Measurements from ENCODE around the gene HIC1. TPM values are rescaled to one million over a fixed set of nuclear protein-coding genes. Genes with fewer than 3 reads are reported as not detected.

The HIC1 gene
- total RNA-seq, 1 donor from 2014 or later = 97.9 TPM

GRCh38 chr17:2059547-2060384 is 4.9 kb downstream of the HIC1 start:
- Mint-ChIP-seq H3K4me1 (peaks cover 54% of the 10 kb centered on the region), H3K4me3 (peak overlapping the region; percentile 62), H3K9me3 (no peaks in the 10 kb centered on the region), H3K27ac (peak overlapping the region; percentile 90), H3K27me3 (ENCODE audit: low read depth) (peaks cover 5% of the 10 kb centered on the region), H3K36me3 (peaks cover 17% of the 10 kb centered on the region)
- no peak for TF ChIP-seq CTCF (IDR thresholded peaks at IDR 0.05; ENCODE audit: unreplicated experiment)
- no peak for DNase-seq (ENCODE audit: low spot score in 2 of 2, unreplicated experiment in 2 of 2)

- Mint-ChIP-seq H3K4me3 (peak overlapping the region; percentile 39), H3K4me1 (peaks cover 59% of the 10 kb centered on the region), H3K9me3 (no peaks in the 10 kb centered on the region), H3K27me3 (ENCODE audit: low read depth) (peaks cover 5% of the 10 kb centered on the region), H3K27ac (peak overlapping the region; percentile 76), H3K36me3 (peaks cover 19% of the 10 kb centered on the region)
- DNase-seq (ENCODE audit: low spot score in 2 of 2, unreplicated experiment in 2 of 2) = no peak
- TF ChIP-seq CTCF (IDR thresholded peaks at IDR 0.05; ENCODE audit: unreplicated experiment) = no peak
Measured at GRCh38 chr17:2060385-2060658, 5.4 kb downstream of the HIC1 start.

GRCh38 chr17:2060681-2061440 is 6.0 kb downstream of the HIC1 start:
- no peak for TF ChIP-seq CTCF (IDR thresholded peaks at IDR 0.05; ENCODE audit: unreplicated experiment)

GRCh38 chr17:2061441-2061958 is 6.6 kb downstream of the HIC1 start:
- Mint-ChIP-seq H3K27ac (peak overlapping the region; percentile 76), H3K36me3 (peaks cover 19% of the 10 kb centered on the region), H3K4me3 (no peak overlapping the region), H3K9me3 (no peaks in the 10 kb centered on the region), H3K4me1 (peaks cover 68% of the 10 kb centered on the region), H3K27me3 (ENCODE audit: low read depth) (peaks cover 5% of the 10 kb centered on the region)
- DNase-seq (ENCODE audit: low spot score in 2 of 2, unreplicated experiment in 2 of 2) = no peak
- no peak for TF ChIP-seq CTCF (IDR thresholded peaks at IDR 0.05; ENCODE audit: unreplicated experiment)

More at GRCh38 chr17:2060681-2061440, 6.0 kb downstream of the HIC1 start:
- peaks cover 63% of the 10 kb centered on the region for H3K4me1 Mint-ChIP-seq
- H3K9me3 Mint-ChIP-seq = no peaks in the 10 kb centered on the region
- DNase-seq (ENCODE audit: low spot score in 2 of 2, unreplicated experiment in 2 of 2) = no peak
- peak overlapping the region; percentile 39 for H3K4me3 Mint-ChIP-seq
- peaks cover 19% of the 10 kb centered on the region for H3K36me3 Mint-ChIP-seq
- H3K27ac Mint-ChIP-seq = peak overlapping the region; percentile 76
- peaks cover 5% of the 10 kb centered on the region for H3K27me3 Mint-ChIP-seq (ENCODE audit: low read depth)

- Mint-ChIP-seq H3K9me3 (no peaks in the 10 kb centered on the region), H3K4me3 (no peak overlapping the region), H3K4me1 (peaks cover 74% of the 10 kb centered on the region), H3K27me3 (ENCODE audit: low read depth) (peaks cover 4% of the 10 kb centered on the region), H3K27ac (peak overlapping the region; percentile 76), H3K36me3 (peaks cover 19% of the 10 kb centered on the region)
- TF ChIP-seq CTCF (IDR thresholded peaks at IDR 0.05; ENCODE audit: unreplicated experiment) = no peak
- DNase-seq (ENCODE audit: low spot score in 2 of 2, unreplicated experiment in 2 of 2) = no peak
Measured at GRCh38 chr17:2062571-2063183, 7.8 kb downstream of the HIC1 start.
